Measurements from ENCODE around the gene GUCY1B1. TPM values are rescaled to one million over a fixed set of nuclear protein-coding genes. Genes with fewer than 3 reads are reported as not detected.

Gene GUCY1B1
- polyA plus RNA-seq, 1 donor (not counting 4 experiments of a cell fraction or from before 2014, with no cell fraction given): 0.05 TPM

DNA sequence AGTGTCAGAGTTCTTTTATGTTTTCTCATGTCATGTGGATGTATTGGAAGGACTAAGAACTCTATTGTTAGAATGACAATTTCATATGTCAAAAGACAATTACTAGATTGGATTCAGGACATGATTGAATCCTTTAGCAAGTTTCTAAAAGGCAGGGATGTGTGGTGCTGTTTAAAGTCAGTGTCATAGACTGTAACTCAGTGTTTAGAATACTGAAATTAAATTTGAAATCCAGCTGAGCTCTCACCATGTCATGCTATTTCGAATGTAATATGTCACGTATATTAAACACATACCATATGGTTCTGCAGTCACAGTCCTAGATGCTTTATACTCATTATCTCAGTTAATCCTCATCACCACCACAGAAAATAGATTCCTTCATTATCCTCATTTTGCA is 7.8 kb downstream of the GUCY1B1 start:
- no peaks in the 10 kb centered on the region for H3K9me1 ChIP-seq (ENCODE audit: control insufficient read depth, extremely low read depth, insufficient read depth, low read length)
- no peaks in the 10 kb centered on the region for H3K9me3 ChIP-seq (ENCODE audit: control insufficient read depth, low read depth, low read length)
- dilution Hi-C loops (cut with MboI; ENCODE audit: extremely low pct_ligation_motif_present, low sequenced_read_pairs): no loop called here
- TF ChIP-seq EZH2 (IDR thresholded peaks at IDR 0.05; ENCODE audit: low read length) (no peak), CTCF (optimal IDR thresholded peaks at IDR 0.05 in 1 of 3, IDR thresholded peaks at IDR 0.05 in 1 of 3, conservative IDR thresholded peaks at IDR 0.05 in 1 of 3; ENCODE audit: extremely low read depth in 1 of 3, insufficient read depth in 2 of 3, low read length in 3 of 3) (no peak)
- FAIRE-seq: no peak
- no peak overlapping the region for H3K9ac ChIP-seq (ENCODE audit: control insufficient read depth, extremely low read depth, insufficient read depth, low read length)
- H3K79me2 ChIP-seq (ENCODE audit: control insufficient read depth, insufficient read depth, low read length): no peaks in the 10 kb centered on the region
- no peak overlapping the region for H3K4me3 ChIP-seq (ENCODE audit: control insufficient read depth in 2 of 3, extremely low read depth in 1 of 3, insufficient read depth in 2 of 3, low read depth in 1 of 3, low read length in 3 of 3)
- H3K4me2 ChIP-seq (ENCODE audit: control insufficient read depth, extremely low read depth, insufficient read depth, low read depth, low read length): no peak overlapping the region
- H3K27me3 ChIP-seq (ENCODE audit: control insufficient read depth, extremely low read depth, insufficient read depth, low read length): no peaks in the 10 kb centered on the region
- H4K20me1 ChIP-seq (ENCODE audit: control insufficient read depth, extremely low read depth, insufficient read depth, low read length): no peaks in the 10 kb centered on the region
- H3K4me1 ChIP-seq (ENCODE audit: control insufficient read depth, extremely low read depth, insufficient read depth, low read length): no peaks in the 10 kb centered on the region
- H3K36me3 ChIP-seq (ENCODE audit: control insufficient read depth in 2 of 2, extremely low read depth in 1 of 2, insufficient read depth in 2 of 2, low read length in 2 of 2): no peaks in the 10 kb centered on the region
- no peak overlapping the region for H2AFZ ChIP-seq (ENCODE audit: control insufficient read depth, low read length)
- H3K27ac ChIP-seq (ENCODE audit: control insufficient read depth, insufficient read depth, low read length): no peak overlapping the region
- DNase-seq (ENCODE audit: low read depth, low spot score): no peak

DNA sequence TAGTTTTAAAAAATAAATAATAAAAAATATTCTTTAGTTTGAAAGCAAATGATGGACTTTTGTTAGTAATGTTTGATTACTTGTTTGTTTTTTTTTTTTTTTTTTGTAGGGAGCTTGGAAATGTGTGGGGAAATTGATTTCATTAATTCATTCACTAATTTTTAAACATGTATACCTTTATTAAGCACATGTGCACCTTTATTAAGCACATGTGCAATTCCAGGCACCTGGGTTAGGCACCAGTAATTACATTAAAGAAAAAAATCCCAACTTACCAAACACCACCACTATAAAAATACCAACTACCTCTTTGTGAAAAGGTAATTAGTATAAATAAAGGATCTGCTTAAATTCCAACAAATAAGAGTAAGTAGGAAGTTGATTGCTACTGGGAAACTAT is 9.5 kb downstream of the GUCY1B1 start:
- no peak overlapping the region for H3K4me3 ChIP-seq (ENCODE audit: control insufficient read depth in 2 of 3, extremely low read depth in 1 of 3, insufficient read depth in 2 of 3, low read depth in 1 of 3, low read length in 3 of 3)
- no peak overlapping the region for H2AFZ ChIP-seq (ENCODE audit: control insufficient read depth, low read length)
- H3K9ac ChIP-seq (ENCODE audit: control insufficient read depth, extremely low read depth, insufficient read depth, low read length): no peak overlapping the region
- no peaks in the 10 kb centered on the region for H3K9me3 ChIP-seq (ENCODE audit: control insufficient read depth, low read depth, low read length)
- no peaks in the 10 kb centered on the region for H4K20me1 ChIP-seq (ENCODE audit: control insufficient read depth, extremely low read depth, insufficient read depth, low read length)
- dilution Hi-C loops (cut with MboI; ENCODE audit: extremely low pct_ligation_motif_present, low sequenced_read_pairs): no loop called here
- no peak for FAIRE-seq
- no peak overlapping the region for H3K4me2 ChIP-seq (ENCODE audit: control insufficient read depth, extremely low read depth, insufficient read depth, low read depth, low read length)
- DNase-seq (ENCODE audit: low read depth, low spot score): no peak
- H3K4me1 ChIP-seq (ENCODE audit: control insufficient read depth, extremely low read depth, insufficient read depth, low read length): no peaks in the 10 kb centered on the region
- no peaks in the 10 kb centered on the region for H3K9me1 ChIP-seq (ENCODE audit: control insufficient read depth, extremely low read depth, insufficient read depth, low read length)
- H3K79me2 ChIP-seq (ENCODE audit: control insufficient read depth, insufficient read depth, low read length): no peaks in the 10 kb centered on the region
- H3K27me3 ChIP-seq (ENCODE audit: control insufficient read depth, extremely low read depth, insufficient read depth, low read length): no peaks in the 10 kb centered on the region
- no peak overlapping the region for H3K27ac ChIP-seq (ENCODE audit: control insufficient read depth, insufficient read depth, low read length)
- H3K36me3 ChIP-seq (ENCODE audit: control insufficient read depth in 2 of 2, extremely low read depth in 1 of 2, insufficient read depth in 2 of 2, low read length in 2 of 2): no peaks in the 10 kb centered on the region
- TF ChIP-seq CTCF (optimal IDR thresholded peaks at IDR 0.05 in 1 of 3, IDR thresholded peaks at IDR 0.05 in 1 of 3, conservative IDR thresholded peaks at IDR 0.05 in 1 of 3; ENCODE audit: extremely low read depth in 1 of 3, insufficient read depth in 2 of 3, low read length in 3 of 3) (no peak), EZH2 (IDR thresholded peaks at IDR 0.05; ENCODE audit: low read length) (no peak)
